ENCODE results near the gene NEUROG1.

The NEUROG1 gene

DNA sequence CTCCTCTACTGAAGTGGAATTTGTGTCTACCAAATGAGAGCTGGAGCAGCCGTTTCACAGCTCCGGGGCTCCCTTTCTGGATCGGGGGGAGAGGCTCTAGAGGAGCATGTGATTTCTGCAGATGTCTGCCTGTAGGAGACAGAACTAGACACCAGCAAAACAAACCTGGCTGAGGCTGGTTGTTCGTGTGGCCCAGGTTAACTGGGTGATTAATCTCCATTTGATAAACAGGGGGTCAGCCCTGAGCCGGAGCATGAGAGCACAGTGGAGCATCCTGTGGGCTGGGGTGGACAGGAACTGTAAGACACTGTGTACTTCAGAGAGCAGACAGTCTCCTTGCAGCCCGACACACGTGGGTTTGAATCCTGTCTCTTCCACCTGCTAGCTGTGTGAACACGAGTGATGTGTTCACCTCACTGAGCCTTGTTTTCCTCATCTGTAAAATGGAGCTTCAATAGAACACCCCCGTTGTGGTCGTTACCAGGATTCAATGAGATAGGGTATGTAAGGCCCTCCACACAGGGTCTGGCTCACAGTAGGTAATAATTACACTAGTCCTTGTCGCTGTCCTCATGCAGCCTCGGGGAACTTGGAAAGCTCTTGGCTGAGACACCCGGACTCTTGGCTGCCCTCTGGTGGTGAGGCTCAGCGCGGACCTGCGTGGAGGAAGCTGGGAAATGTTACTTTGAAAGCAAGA, 30.1 kb upstream of the NEUROG1 start:
- in situ Hi-C loops (cut with HindIII; ENCODE audit: low sequenced_read_pairs): loop anchor here (25.0 kb wide), 1 partner anchor 271 kb away; the partner anchor contains the start of gene SLC25A48

DNA sequence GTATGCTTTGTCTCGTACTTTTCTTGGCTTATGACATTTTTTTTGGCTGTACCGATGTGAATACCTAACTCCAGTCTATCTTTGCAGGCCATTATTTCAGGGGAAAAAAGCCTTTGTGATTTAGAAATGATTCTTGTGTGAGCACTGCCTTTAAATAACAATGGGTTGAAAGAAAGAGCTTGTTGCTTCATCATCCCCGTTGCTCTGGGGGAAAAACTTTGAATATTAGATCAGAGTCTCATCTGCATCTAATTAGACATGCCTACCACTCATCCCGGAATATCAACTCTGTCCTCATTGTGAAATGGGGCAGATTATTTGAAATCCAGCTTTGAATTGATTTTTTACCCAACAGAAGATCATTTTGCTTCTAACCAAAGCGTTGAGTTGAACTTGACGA, 29.5 kb upstream of the NEUROG1 start:
- in situ Hi-C loops (cut with HindIII; ENCODE audit: low sequenced_read_pairs): loop anchor here (25.0 kb wide), 1 partner anchor 272 kb away; the partner anchor contains the start of gene SLC25A48

DNA sequence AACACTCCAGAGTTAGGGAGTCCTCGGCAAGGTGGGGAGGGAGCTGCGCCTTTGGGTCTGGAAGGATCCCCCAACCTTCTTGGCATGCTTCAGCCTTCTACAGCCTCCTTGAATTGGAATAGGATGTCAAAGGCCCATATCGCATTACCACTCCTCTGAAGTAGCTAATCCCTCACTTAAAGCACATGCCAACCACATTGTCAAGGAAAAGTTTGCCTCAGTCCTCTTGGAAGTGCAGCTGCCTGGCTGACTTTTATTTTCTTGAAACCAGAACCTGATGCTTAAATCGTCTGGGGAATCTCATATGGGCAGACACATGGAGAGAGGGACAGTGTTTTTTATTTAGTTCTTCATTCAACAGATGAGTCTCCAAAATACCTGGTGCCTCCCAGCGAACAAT, 28.6 kb upstream of the NEUROG1 start:
- in situ Hi-C loops (cut with HindIII; ENCODE audit: low sequenced_read_pairs): loop anchor here (25.0 kb wide), 1 partner anchor 273 kb away; the partner anchor contains the start of gene SLC25A48

DNA sequence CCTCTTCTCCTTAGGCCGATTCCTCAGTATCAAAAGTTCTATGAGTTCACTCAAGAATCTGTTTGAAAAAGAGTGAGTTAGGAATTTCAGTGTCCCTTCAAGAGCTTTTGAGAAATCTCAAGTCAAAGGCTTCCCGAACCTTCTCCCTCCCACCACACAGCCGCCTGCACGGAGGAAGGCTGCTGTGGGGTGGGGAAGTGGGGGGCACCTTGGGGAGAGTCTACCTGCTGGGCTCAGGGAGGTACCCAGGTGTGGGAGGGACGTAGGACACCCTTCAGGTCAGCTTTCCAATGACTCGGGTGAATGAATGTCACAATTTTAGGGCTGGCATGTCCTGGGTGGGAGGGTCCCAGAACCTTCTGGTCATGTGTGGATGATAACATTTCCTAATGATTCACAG, 25.5 kb upstream of the NEUROG1 start:
- in situ Hi-C loops (cut with HindIII; ENCODE audit: low sequenced_read_pairs): loop anchor here (25.0 kb wide), 1 partner anchor 276 kb away; the partner anchor contains the start of gene SLC25A48

DNA sequence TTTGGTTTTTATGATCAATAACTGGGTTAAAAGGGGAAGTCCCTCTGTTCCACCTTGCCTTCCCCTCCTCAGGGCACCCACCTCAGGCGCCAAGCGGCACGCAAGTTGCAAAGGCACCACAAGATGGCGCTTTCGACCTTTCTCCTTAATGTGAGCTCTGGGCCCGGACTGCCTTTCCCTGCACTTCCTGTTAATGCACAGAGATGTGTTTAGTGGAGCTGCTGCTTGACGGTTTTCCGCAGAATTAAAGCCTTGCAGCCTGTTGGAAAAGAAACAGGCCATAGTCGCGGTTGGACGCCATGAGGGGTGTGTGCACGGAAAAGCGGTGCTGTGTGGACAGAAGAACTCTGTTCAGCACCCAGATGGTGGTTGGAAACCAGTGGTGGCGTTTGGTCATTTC, 25.1 kb upstream of the NEUROG1 start:
- in situ Hi-C loops (cut with HindIII; ENCODE audit: low sequenced_read_pairs): loop anchor here (25.0 kb wide), 1 partner anchor 276 kb away; the partner anchor contains the start of gene SLC25A48

DNA sequence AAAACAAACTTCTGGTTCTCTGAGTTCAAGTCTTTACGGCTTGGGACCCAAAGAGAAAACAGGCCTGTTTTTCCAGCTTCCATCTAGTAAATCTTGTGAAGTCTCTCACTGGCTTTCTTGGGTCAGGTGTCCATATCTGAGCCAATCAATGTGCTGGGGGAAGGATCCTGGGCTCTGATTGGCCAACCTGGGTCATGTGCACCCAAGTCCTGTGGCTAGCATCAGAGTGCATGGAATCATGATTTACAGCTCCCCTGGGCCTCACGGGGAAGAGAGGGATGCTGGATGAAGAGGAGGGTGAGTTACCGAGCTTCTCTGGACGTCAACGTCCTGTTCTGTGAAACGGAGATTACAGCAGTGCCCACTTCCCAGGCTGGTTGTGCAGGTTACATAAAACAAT, 23.6 kb upstream of the NEUROG1 start:
- in situ Hi-C loops (cut with HindIII; ENCODE audit: low sequenced_read_pairs): loop anchor here (25.0 kb wide), 1 partner anchor 278 kb away; the partner anchor contains the start of gene SLC25A48

DNA sequence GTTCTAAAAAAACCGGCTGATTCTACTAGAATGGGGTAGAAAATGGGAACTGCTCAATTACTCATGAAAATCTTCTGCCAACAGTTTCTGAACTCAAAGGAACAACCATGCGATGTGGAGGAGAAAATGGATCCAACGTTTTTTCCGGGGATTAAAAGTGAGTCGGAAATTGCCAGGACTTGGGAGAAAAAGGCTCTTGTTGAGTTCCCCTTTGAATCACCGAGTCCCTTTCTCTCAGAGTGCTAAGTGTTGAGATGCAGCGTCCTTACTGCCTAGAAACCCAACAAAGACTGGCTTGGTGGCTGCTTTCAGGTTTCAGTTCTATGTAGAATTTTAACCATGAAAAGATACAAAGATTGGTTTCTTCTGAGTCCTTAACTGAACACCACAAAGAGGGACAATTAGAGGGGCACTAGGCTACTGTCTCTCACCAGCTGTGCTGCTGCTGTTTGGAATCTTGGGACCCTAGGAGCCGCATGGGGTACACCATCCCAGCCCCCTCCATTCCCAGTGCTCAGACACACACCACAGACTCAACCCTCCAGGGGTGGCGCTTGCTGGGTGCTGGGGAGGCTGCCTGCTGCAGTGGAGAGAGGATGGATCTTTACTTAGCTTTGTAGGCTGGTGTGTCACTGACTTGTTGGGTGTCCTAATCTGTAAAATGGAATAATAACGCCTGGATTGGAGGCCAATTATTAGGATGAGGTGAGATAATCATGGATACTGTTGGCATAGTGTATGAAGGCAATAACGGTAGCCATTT, 21.5 kb upstream of the NEUROG1 start:
- in situ Hi-C loops (cut with HindIII; ENCODE audit: low sequenced_read_pairs): loop anchor here (25.0 kb wide), 1 partner anchor 280 kb away; the partner anchor contains the start of gene SLC25A48

DNA sequence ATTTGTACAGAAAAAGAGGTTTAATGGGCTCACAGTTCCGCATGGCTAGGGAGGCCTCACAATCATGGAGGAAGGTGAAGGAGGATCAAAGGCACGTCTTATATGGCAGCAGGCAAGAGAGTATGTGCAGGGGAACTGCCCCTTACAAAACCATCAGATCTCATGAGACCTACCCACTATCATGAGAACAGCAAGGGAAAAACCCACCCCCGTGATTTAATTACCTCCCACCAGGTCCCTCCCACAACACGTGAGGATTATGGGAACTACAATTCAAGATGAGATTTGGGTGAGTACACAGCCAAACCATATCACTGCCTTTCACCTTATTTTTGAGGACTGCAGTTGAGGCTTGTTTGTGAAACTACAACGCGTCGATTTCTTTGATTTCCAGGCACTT, 20.9 kb upstream of the NEUROG1 start:
- in situ Hi-C loops (cut with HindIII; ENCODE audit: low sequenced_read_pairs): loop anchor here (25.0 kb wide), 1 partner anchor 281 kb away; the partner anchor contains the start of gene SLC25A48

DNA sequence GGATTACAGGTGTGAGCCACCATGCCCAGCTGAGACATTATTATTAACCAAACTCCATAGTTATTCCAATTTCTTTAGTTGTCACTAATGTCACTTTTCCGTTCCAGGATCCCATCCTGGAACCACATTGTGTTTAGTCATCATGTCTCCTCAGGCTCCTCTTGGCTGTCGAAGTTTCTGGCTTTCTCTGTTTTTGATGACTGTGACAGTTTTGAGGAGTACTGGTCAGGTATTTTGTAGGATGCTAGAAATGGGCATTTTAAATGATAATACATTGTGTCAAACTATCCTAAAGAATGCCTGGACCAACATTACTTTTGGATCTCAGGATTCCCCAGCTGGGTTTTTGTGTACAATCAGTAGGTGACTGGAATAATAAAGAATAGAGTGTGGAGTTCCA, 19.8 kb upstream of the NEUROG1 start:
- in situ Hi-C loops (cut with HindIII; ENCODE audit: low sequenced_read_pairs): loop anchor here (25.0 kb wide), 1 partner anchor 282 kb away; the partner anchor contains the start of gene SLC25A48

DNA sequence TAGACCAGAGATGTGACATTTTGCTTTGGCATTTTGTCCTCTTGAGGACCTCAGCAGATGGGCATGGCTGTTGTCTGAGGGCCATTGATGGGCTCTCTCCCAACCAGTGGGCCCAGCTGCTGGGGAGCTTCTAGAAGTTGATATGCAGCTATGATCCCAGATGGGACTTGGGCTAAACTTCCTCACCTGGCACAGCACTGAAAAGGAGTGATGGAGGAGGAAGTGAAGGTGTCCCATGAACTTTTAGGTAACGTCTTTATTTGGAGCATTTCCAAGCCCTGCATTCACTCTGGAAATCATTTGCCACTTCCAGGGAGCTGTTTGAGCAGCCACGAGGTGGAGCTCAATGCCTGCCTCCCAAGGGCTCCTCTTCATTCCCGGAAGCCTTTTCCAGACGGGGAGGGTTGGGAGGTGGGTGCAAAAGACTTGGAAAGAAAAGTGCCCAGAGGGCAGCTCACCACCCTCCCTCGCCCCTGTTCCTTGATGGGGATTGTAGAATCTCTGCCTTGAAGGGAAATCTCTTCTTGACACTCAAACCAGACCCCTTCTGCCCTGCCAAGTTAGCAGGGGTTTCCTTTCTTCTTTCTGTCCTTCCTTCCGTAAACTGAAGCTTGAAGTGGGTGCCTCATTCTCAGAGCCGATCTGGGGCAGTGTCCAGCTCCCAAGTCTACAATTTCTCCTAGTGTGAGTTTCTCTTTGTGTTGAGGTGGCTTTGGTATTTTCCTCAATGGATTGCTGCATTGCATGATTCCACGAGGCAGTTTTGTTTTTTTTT, 18.1 kb upstream of the NEUROG1 start:
- in situ Hi-C loops (cut with HindIII; ENCODE audit: low sequenced_read_pairs): loop anchor here (5.0 to 25.0 kb wide), 2 partner anchors 92 to 283 kb away; partner anchors contain the start of gene SLC25A48

DNA sequence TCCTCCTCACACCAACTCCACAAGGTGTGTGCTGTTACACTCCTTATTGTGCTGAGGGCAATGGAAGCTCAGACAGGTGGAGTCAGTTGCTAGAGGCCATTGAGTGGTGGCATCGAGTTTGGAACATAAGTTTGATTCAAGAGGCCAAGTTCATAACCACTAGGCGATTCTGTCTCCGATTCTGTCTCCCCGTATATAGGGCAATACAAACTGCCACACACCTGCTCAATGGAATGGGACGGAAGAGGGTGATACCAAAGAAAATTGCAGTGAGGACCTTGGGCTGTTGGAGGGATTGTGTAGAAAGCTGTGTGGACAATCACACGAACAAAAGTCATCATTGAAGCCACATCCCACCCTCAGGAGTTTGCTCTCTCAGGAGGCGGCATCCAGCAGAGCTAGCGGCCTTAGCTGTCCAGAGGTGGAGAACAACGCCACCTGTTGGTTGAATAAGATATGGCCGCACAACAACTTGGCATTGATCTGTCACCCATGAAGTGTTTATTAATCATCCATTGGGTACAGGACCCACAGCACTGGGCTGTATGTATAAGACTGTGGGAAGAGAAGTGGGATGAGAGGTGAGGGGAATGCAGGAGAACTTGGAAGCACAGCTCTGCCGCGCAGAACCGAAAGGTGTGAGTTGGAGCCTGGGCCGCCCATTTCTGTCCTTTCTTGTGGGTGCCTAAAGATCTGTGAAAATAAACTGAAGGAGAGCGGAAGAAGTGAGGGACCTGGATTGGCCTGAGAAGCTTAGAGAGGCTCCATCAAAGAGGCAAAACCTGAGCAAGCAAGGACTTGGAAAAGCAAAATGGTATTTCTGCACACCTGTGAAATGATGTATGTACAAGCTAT, 16.1 kb upstream of the NEUROG1 start:
- in situ Hi-C loops (cut with HindIII; ENCODE audit: low sequenced_read_pairs): loop anchor here (5.0 to 25.0 kb wide), 2 partner anchors 90 to 285 kb away; partner anchors contain the start of gene SLC25A48

DNA sequence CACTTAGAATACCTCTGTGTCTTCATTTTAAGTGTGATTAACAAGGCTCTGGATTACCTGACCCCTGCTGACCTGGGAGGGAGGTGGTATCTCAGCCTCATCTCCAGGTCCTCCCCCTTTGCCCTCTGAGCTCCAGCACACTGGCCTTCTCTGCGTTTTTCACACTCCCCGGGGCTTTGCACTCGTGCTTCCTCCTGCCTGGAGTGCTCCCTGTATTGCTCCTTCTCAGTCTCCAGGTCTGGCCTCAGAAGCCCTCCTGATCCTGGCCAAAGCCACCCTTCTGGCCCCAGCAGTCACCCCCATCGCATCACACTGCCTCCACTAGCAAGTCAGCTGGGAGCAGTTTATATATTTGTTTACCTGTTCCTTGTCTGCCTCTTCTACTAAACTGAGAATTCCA, 13.6 kb upstream of the NEUROG1 start:
- in situ Hi-C loops (cut with HindIII; ENCODE audit: low sequenced_read_pairs): no loop called here

DNA sequence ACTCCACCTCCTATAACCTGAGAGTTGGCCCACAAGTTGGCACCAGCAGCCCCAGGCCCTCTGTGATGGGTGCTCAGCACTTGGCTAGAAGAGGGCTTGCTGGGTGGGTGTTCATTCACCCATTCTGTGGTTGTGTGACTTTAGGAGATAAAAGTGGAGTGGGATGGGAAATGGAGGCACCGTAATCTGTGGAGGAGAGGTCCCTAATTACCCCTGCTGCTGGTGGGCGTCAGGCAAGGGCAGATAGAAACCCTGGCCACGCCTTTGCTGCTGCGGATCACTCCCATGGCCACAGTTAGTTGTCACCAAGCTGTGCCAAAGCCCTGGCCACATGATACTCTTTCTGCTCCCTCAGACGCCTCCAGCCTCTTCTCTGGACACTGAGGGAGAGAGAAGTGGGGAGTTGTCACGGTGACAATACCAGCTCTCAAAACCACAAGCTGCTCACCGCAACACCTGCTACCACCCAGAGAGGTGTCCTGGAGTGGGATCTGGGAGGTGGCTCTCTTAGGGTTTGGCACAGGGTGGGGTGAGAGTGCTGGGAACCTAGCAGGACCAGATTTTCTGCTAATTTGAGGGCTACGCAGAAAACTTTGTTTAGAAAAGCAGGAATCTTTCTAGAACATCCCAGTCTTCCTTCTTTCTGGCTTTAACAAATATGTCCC, 12.0 kb upstream of the NEUROG1 start:
- in situ Hi-C loops (cut with HindIII; ENCODE audit: low sequenced_read_pairs): no loop called here

DNA sequence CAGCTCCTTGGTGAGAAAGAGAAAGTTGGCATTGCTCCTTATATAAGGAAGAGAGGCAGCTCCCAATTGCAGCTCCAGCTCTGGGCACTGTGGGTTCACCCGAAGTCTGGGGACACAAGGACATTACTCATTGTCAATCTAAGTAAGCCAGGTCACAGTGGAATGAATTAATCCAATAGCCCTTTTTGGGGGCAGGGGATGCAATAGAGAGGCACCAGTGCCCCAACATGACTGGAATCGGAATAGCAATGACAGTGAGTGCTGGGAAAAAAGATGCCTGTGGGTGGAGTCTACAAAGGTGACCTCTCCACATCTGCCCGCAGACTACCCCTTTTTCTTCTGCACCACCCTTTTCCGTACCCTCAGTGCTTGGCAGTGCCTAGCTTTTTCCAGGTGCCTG, 11.1 kb upstream of the NEUROG1 start:
- in situ Hi-C loops (cut with HindIII; ENCODE audit: low sequenced_read_pairs): no loop called here

DNA sequence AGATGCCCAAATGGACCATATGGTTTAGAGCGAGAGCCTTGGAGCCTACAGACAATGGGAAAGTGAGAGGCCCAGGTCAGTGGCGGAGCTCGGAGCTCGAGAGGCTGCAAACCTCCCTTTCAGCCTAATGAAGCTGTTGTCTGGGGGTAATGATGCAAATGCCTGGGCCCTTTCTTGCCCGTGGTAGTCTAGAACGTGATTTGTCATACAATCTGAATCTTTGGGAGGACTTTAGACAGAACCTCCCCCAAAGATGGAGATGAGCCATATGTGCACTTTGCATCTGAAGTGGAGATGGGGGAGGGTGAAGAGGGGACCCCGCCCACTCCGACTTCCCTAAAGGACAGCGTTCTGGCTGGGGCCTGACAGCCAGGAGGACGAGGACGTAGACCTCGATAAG, 10.3 kb upstream of the NEUROG1 start:
- in situ Hi-C loops (cut with HindIII; ENCODE audit: low sequenced_read_pairs): no loop called here

DNA sequence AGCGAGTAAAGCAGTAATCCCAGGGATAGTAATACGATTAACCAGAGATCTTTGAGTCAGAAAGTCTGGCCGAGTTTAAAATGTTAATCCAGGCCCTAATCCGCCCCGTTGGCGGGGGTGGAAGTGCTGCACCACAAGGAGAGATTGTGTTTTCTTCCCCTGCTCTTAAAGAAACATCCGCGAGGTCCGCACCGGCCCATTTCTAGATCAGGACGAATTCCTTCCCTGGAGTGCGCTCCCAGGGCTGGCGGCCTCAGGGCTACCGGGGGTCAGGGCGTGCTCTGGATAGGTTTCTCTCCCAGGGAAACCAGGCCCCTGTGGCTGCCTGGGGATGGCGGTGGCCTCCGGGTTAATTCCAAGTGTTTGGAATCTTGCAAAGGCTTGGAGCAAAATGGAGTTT, 9.3 kb upstream of the NEUROG1 start:
- in situ Hi-C loops (cut with HindIII; ENCODE audit: low sequenced_read_pairs): no loop called here

DNA sequence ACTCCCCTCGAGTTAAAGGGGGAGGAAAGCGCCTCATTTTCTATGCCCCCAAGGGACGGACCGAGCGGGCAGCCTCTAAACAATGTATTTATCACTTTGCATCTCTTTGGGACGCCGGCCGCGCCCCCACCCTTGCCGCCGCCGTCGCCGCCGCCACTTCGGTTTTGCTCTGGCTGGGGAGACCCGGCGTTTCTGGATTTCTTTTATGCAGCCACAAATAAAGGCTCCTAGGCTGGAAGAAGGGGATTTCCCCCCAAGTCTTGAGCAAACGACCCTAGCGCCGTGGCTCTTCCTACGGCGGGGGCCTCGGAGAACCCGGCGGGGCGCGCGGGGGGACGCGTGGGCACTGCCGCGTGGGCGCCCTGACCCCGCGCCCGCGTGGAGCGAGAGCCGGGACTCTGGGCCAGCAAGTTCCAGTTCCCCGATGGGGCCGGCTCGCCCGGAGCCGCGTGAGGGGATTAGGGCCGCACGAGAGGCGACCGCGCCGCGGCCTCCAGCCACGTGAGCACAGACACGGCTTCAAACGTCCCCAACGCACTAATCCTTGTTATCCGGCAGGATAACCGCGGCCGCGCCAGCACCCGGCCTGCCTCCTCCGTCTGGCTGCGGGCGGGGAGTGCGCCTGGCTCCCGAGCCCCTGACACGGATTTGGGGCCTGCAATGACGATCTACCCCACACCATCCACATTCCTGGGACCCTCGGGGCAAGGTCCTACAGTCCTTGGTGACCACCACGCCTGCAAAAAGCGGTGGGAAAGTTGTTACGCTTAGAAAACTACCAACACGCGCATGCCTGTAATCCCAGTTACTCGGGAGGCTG, 7.9 kb upstream of the NEUROG1 start:
- in situ Hi-C loops (cut with HindIII; ENCODE audit: low sequenced_read_pairs): no loop called here

DNA sequence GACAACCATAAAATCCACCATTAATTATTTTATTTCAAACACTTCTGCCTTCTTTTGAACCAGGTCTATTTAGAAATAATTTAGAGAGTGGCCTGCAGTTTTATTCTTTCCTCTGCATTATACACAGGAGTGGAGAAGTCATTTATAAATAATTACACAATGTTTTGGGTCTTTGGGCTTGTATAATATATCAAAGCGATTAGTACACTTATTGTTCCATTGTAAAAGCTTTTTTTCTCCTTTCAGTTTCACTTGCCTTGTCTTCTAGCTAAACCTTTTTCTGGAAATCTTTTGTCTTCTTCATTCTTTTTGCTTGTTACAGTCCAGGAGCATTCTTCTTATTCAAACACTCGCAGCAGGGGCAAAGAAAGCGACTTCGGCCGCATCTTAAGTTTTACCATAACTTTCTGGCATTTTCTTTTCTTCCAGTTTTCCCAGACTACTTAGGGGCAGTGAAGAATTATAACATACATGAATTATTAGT, 7.3 kb upstream of the NEUROG1 start:
- in situ Hi-C loops (cut with HindIII; ENCODE audit: low sequenced_read_pairs): no loop called here

Data from DLD1 (cell line).